ENCODE data around the gene ARPC1A.

The ARPC1A gene

GRCh38 chr7:99389772-99390171 is 64.1 kb downstream of the ARPC1A start:
- DNase-seq (ENCODE audit: low read depth in 3 of 3): no peak

DNA sequence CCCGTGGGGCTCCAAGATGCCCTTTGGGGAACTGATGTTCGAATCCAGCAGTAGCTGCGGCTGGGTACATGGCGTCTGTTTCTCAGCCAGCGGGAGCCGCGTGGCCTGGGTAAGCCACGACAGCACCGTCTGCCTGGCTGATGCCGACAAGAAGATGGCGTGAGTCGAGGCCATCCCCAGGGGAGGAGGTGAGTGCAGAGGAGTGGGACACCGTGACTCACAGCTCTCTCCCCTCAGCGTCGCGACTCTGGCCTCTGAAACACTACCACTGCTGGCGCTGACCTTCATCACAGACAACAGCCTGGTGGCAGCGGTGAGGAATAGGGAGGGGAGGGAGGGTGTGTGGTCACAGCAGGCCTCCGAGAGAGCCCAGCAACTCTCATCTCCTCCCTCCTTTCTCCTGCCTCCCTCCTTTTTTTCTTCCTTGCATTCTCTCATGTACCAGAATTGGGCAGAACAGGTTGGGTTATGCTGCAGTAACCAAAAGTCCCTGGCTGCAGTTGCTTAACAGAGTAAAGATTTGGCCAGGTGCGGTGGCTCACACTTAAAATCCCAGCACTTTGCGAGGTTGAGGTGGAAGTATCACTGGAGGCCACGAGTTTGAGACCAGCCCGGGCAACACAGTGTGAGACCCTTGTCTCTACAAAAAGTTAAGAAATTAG is 65.4 kb downstream of the ARPC1A start:
- DNase-seq (ENCODE audit: low read depth in 3 of 3): no peak

- DNase-seq (ENCODE audit: low read depth in 3 of 3): no peak
These were observed 66.3 kb downstream of the ARPC1A start for GRCh38 chr7:99392046-99392445.

- DNase-seq (ENCODE audit: low read depth in 3 of 3): peak in 2 of 3 donors; percentile 66 to 70
These were observed 67.1 kb downstream of the ARPC1A start for GRCh38 chr7:99392659-99393354.

GRCh38 chr7:99393355-99394187 is 67.9 kb downstream of the ARPC1A start:
- DNase-seq (ENCODE audit: low read depth in 3 of 3): no peak

DNA sequence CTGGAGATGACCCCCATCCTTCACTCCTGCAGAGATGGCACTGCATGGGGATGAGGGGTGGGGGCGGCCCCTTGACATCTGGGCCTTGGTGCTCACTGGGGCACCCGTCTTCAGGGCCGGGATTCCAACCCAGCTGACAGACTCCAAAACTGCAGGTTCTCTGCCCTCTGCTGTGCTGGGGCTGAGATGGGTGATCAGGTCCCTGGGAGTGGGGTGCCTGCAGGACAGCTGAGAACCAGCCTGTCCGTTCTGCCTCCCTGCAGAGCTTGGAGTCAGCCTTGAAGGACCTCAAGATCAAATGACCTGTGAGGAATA is 68.4 kb downstream of the ARPC1A start:
- DNase-seq (ENCODE audit: low read depth in 3 of 3): no peak

DNA sequence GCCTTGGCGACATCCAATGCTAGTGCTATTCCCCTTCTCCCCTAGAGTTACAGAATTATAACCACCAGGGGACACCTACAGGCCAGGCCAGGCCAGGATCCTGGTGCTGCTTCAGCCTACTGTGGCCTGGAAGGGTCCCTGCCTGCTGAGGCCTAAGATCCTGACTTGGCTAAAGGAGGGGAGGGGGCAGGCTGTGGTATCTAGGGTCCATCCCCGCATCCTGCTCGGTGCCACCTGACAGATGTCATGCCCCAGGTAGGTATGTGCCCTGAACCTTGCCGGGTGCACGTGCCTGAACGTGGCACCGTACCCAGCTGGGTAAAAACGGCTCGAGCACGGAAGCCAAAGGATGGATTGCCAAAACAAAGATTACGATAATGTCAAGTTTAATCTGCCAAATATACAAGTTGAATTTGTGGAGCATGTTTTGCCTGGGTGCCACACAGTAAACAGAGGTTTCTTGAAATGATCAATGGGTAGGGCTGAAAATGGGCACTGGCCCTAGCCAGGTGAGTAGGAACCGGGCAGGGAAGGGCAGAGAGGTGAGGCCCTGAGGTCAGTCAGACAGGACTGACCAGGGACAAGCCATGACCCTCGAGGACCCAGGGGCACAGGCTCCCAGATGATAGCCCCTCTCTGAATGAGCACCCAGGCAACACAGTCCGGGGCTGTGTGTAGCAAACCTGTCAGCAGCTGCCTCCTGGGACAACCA is 70.1 kb downstream of the ARPC1A start:
- DNase-seq (ENCODE audit: low read depth in 3 of 3): no peak

GRCh38 chr7:99396418-99397296 is 71.0 kb downstream of the ARPC1A start:
- DNase-seq (ENCODE audit: low read depth in 3 of 3): no peak

DNA sequence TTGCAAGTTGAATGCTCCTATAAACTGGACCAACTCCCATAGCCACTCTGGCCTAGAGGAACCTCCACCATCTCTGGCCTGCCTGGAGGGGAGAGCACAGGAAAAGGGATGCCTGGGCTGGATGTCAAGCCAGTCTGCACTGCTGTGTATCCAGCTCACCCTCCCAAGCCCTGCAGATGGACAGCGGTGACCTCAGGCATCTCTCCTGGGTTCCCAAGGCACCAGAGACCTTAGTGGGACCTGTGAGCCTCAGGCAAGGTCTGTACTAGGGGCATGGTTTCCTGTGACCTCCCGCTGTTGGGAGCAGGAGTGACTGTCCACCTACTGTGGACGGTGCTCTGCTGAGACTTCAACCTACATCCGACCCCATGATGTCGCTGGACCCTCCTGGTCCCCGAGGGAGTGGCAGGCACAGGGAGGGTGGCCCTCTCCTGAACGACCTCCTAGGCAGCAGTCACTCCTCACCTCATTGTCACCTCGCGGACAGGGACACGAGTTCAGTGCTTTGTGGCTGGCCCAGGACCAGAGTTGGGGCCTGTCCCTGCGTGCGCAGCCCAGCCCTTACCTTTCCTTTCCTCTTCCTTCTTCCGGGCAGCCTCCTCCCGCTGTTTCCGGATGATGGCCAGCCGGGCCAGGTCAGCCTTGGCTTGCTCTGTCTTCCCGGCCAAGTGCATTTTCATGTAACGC is 71.7 kb downstream of the ARPC1A start:
- no peak for DNase-seq (ENCODE audit: low read depth in 3 of 3)

- DNase-seq (ENCODE audit: low read depth in 3 of 3): no peak
These were observed 73.3 kb downstream of the ARPC1A start for GRCh38 chr7:99398891-99399445.

DNA sequence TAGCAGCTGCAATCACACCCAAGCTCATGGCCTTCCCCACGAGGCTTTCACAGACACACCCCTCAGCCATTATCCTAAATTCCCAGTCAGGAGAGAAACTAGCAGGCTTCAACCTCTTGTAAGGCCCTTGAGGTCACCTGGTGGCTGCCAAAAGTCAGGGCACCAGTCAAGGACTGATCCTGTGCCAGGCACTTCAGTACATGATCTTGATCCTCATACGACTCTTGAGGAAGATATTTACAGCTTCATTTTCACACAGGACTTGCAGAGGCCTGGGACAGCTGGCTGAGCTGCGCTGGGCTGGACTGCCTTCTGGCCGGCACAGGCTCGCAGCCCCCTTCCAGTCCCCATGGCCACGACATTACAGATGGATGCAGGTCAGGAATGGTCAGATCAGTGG is 73.9 kb downstream of the ARPC1A start:
- DNase-seq (ENCODE audit: low read depth in 3 of 3): no peak

- DNase-seq (ENCODE audit: low read depth in 3 of 3): no peak
These were observed 77.2 kb downstream of the ARPC1A start for GRCh38 chr7:99402854-99403253.

- DNase-seq (ENCODE audit: low read depth in 3 of 3): no peak
These were observed 78.1 kb downstream of the ARPC1A start for GRCh38 chr7:99403764-99404163.

DNA sequence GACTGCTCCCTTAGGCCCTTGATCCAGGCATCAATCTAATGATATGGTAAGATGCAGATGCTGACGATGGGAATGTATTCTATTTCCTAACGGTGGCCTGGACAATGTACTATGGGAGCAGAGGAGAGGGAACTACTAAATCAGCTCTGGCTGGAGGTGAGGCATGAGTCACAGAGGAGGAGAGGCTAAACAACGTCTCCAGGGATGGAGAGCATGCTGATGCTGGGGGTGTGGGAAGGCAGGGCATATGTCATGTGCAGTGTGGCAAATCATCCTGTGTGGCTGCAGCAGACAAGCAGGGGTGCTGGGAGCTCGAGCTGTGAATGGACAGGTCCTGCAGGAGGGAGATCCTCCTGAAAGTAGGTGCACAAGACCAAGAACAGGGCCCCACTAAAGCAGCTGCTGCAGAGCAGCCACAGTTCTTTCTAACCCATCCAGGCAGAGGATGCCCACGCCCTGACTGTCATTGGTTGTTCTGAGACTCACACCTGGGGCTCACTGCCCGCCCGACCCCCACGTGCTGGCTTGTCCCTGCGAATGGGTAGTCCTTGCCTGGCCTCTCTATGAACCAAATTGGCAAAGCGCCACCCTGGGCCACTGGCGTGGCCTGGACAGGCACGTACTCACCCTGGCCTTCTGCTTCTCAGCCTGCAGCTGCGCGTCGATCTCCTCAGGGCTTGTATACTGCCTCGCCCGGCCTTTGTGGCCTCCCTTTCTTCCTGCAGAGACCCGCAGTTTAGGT is 78.7 kb downstream of the ARPC1A start:
- DNase-seq (ENCODE audit: low read depth in 3 of 3): no peak

DNA sequence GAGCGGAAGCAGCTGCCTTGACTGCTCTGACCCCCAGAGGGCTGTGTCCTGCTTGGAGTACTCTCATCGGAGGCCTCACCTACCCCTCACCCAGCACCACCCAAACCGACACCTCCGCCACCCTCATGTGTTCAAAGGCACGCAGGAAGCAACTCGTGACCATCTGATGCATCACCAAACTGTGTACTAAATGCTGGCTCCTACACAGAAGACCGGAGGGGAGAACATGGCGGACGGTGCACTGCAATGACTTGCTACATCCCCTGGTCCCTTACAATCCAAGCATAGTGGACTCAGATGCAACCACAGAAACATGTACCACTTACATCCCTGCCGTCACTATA is 79.3 kb downstream of the ARPC1A start:
- no peak for DNase-seq (ENCODE audit: low read depth in 3 of 3)

DNA sequence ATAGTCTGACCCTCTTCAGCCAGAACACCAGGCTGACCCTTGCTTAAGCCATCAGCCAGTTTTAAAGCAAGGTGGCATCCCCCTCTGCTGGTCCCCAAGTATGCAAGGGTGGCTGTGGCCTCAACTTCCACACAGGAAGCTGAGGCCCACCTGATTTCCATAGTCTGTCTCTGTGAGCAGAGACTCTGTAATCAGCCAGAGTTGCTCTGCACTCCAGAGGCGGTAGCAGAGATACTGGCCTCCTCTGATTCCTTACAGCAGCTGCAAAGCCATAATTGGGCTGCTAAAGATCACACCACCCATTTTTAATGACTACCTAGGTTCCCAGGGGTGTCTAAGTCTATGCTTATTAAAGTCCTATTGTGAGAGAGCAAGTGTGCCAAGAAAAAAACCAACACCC is 80.9 kb downstream of the ARPC1A start:
- no peak for DNase-seq (ENCODE audit: low read depth in 3 of 3)

DNA sequence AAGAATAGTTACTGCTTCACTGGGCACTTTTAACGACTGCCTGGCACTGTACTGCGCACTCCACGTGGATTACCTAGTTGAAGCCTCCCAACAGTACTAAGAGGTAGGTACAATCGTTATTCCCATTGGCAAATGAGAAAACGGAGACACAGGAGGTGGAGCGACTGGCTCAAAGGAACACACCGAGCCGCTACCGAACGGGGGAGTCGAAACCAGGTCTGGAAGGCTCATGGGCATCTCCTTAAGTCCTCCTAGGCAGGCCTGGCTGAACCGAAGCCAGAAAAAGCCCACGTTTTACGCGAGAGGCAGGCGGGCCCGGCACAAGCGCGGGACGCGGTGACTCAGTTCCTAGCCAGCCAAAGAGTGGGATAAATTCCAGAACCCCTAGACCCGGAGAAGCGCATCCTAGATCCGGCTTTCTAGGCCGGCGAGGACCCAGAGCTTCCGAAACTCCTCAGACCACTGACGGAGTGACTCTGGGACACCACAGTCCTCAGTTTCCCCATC is 82.2 kb downstream of the ARPC1A start:
- DNase-seq (ENCODE audit: low read depth in 3 of 3): peak in 1 of 3 donors; percentile 36

DNA sequence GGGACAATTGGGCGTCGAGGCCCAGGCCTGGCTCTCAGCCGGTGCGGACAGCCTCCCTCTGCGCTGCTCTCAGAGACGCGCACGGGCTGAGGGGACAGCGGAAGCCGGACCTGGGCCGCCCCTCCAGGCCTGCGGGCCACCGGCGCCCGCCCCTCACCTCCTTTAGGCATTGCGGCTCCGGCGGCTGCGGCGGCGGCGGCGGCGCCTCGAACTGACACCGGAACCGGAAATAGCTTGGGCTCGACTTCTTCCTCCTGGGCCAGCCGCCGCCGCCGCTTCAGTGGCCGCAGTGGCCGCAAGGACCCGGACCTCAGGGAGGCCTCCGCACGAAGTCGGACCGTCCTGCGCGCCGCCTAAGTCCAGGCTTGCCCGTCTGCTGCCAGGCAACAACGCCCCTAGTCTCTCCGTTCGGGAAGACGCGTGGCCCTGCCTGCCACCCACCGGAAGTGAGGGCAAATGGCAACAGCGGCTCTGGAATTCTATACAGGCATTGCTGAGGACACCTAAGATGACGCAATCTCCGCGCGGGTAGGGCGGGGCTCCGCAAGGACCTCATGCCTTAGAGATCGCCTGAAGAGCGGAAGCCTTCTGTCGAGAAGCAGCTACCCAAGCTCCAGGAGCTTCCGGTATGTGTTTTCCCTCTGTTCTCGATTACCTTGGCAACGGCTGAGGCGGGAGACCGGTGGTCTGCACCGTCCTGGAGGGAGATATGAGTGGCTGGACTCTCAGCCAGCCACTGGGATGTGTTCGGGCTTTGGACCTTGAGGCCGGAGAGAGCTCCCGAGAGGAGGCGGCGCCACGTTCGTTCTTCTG is 82.9 kb downstream of the ARPC1A start, which contains the start of the genes BUD31 and PDAP1:
Gene BUD31, plus strand, starts transcription at position 591 of the 813 bp plus-strand sequence. CDS start 2,124 bp downstream, outside the sequence.
Gene PDAP1, minus strand, starts transcription at position 219 of the 813 bp plus-strand sequence. Its CDS starts 49 bp downstream, at position 170.
- DNase-seq (ENCODE audit: low read depth in 3 of 3): peak; percentile 80 to 89 (median 87)
